Left renal cortex interstitium (tissue), 4 donors: ENCODE results near the gene AHCYL1. TPM values are rescaled to one million over a fixed set of nuclear protein-coding genes. Genes with fewer than 3 reads are reported as not detected.

Experiments used
- DNase-seq, 4 donors: peaks; one replicate each; pipeline ENCODE4 v3.0.0-alpha.2; 2013; ENCODE audit warnings: low read depth in 4 of 4, low spot score in 2 of 4, missing footprints in 1 of 4
- polyA plus RNA-seq, 4 donors: library from polyadenylated mRNA; unstranded; fragments of 120-200 nt; gene quantifications; one replicate each; pipeline ENCODE4 v1.2.1, GENCODE V29; 2013; ENCODE audit not compliant: insufficient read length in 4 of 4

AHCYL1 gene
- polyA plus RNA-seq, 4 donors, result 107 to 121 (median 113) TPM

- DNase-seq, result no peak
Observed at GRCh38 chr1:109975718-109976117, 8.8 kb upstream of the AHCYL1 start.

GRCh38 chr1:109976762-109977161, 7.8 kb upstream of the AHCYL1 start:
- DNase-seq, result no peak

DNA sequence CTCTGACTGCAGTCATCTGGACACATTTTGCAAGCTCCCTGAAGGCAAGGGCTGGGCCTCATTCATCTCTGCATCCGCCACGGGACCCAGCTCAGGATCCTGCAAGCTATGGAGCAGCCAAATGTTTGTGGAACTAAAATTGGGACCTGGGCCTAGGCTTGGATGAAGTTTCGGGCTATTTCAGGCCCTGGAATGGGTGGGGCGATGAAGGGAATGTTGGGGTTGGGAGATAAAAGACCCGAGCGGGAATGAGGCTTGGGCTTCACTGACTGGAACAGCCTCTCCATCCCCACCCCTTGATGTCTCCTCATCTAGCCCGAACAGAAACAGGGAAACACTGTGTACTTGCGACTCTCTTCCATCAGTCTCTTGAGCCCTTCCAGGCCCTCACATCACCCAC, 7.3 kb upstream of the AHCYL1 start:
- DNase-seq, result no peak

DNA sequence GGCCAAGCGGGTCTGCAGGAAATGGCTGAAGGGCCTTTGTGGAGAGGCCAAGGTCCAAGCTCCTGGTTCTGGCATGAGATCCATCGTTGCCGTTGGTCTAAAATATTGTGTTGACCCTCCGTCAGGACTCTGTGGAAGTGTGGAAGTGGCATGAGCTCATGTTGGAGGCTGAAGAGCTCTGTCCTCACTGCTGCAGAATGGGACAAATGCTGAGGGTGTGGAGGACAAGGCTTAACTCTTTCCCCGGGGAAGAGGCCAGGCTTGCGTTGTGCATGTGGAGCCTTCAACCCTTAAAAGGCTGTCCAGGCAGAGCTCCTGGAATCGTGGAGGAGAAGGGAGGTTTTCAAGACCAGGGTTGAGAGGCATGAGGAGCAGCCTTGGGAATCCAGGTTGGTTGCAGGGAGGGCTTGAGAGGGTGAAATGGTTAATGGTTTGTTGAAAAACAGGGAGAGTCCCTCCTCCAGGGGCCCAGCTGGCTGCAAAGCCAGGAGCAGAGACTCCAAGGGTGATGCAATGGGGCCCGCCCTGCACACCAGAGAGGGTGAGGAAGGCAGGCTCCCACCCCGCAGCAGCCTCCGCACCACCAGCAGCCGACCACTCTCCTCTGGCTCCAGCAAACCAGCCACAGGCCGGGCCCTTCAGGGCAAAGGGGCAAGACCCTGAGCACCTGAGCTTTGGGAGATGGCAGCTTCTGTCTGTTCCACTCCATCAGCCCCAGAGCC, 6.7 kb upstream of the AHCYL1 start:
- no peak for DNase-seq

- no peak for DNase-seq
Observed at GRCh38 chr1:109978761-109979488, 5.6 kb upstream of the AHCYL1 start.

GRCh38 chr1:109979489-109980091, 5.0 kb upstream of the AHCYL1 start:
- DNase-seq, result no peak

GRCh38 chr1:109980324-109981003, 4.1 kb upstream of the AHCYL1 start:
- no peak for DNase-seq

- DNase-seq, result no peak
Observed at GRCh38 chr1:109981004-109981335, 3.6 kb upstream of the AHCYL1 start.

DNA sequence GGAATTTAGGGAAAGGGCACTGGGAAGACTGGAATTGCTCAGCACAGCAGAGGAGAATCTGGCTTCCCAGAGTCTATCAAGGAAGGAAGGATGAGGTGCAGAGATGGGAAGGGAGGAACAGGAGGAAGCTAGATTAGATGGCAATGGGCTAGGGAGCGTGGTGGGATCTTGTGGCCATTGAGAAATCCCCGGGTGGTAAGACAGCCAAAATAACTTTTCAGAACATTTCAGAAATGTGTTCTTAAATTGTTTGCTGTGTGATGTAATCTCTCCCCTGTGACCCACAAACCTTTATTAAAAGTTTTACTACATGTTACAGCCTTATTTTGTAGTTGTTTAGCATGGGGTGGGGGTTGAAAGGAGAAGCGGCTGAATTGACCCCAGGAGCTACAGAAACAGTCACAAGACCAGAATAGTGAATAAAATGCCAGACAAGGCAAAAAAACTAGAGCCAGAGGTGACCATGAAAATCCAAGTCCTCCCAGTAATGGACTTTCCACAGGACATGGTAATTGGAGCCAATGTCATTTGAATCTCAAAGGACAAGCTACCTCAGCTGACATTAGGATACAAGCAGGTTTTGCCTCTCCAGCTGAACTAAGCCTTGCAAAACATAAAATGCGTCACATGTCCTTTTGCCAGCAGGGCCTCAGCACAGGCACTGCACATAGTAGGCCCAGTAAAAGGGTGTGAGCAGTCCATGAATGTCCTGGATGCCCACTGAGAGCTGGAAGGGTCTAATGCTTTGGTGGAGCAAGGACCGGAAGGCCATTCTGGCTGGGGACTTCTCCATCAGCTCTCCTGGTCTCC, 980 bp upstream of the AHCYL1 start:
- DNase-seq, result no peak

- no peak for DNase-seq
Observed at GRCh38 chr1:109984190-109984455, 442 bp upstream of the AHCYL1 start.

GRCh38 chr1:109985247-109986053, 885 bp downstream of the AHCYL1 start:
- peak in 2 of 4 donors; percentile 43 to 45 for DNase-seq

- DNase-seq, result no peak
Observed at GRCh38 chr1:109986054-109986444, 1.5 kb downstream of the AHCYL1 start.

GRCh38 chr1:109988349-109988914, 3.9 kb downstream of the AHCYL1 start:
- DNase-seq, result no peak

DNA sequence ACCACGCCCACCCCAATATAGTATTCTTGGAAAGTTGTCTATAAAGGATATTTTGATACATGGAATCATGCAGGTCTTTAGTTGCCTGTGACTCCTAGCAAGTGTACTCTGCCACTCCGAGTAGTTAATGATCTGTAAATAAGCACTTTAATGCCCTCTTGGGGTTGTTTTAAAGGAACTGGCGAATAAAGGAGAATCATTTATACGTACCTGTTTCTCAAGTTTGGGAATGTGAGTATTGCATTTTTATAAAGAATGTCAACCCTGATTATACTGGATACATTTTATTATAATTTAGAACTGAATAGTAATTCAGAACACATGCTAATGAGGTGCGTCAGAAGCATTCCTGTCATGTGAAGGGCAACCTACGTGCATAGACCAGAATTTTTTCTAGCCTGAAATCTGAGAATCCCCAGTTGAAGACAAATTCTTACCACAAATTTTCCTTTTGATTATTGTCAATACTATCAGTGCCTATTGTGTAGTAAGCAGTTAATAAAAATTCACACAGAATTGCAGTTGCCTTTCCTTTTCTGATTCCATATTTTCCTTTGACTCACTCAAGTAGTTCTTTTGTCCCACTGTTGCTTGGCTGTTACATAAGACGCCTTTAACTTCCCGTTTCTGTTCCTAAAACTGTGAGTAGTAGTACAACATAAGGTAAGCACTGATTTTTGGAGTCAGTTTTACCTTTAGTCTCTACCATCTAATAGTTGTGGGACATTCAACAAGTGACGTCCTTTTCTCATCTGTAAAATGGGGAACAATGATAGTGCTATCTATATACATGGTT, 5.1 kb downstream of the AHCYL1 start:
- no peak for DNase-seq

DNA sequence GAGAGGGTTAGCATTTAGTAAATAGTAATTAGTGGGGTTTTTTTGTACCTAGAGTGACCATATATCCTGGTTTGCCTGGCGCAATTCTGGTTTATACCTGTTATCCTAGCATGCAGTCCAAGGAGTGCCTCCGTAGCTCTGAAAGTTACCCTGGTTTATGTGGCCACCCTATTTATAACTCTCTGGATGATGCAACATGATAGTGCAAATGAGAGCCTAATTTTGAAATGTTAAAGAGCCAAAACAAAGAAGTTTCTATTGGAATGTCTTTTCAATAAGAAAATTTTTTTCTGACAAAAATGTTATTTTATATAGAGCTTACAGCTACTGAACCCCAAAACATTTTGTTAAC, 5.7 kb downstream of the AHCYL1 start:
- DNase-seq, result no peak

- no peak for DNase-seq
Observed at GRCh38 chr1:109991400-109991925, 6.9 kb downstream of the AHCYL1 start.

DNA sequence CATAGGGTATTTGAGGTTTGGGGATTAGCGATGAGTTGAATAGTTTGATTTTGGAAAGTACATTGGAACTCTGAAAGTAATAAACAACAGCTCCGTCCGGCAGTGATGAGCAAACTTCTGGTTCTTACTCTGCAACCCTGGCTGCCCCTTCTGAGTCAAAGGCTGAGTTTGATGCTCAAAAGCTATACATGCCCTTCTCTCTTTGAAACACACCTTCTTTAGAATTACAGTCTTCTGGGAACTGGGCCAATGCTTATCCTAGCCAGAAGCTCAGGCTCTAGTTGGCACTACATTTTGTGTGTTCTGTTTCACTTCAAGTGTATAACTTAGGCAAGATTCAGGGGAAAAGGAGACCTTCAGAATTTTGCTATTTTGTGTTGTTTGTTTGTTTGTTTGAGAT, 9.3 kb downstream of the AHCYL1 start:
- DNase-seq, result no peak

DNA sequence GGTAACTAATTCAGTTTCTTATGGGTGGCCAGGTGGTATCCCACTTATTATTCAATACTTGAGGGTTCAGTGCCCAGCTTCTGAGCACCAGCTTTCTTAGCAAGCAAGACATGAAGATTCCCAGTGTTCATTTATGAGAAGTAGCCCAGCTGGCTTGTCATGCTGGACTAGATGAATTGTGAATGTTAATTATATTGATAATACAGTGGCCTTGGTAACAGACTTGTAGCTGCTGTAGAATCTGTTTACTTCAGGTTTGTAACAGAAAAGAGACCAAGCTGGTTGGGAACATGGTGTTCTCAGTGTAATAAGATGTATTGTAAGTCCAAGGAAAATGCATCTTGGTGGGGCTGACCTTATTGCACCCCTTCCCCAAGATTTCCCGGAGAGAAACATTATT, 10.1 kb downstream of the AHCYL1 start:
- DNase-seq, result no peak

GRCh38 chr1:109995536-109995935, 11.0 kb downstream of the AHCYL1 start:
- no peak for DNase-seq
